ENCODE results near the gene SLC29A3. TPM values are rescaled to one million over a fixed set of nuclear protein-coding genes. Genes with fewer than 3 reads are reported as not detected.
A peak's percentile ranks its signal among the peaks of the same experiment; 100 is the strongest.

Gene SLC29A3
- total and polyA plus RNA-seq, 2 donors (not counting 1 experiment from before 2014, with no cell fraction given), result 0.90 to 2.3 TPM

DNA sequence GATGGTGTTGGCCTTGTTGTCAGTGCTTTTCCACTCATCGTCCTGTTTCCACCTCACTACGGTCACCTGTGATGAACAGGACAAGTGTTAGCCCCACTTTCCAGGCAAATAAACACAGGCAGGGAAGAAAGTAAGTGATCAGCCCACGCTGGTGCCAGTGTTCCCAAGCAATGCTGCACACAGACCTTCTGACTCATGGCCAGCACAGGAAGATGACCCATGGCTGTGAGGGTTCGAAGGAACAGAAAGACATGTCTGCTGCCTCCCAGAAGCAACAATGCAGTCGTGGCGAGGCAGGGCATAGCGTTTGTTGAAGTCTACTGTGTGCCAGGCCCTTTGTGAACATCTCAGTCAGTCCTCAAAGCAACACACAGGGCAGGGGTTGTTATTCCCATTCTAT lies 35.7 kb downstream of the SLC29A3 start:
- no peak overlapping the region for H3K27ac ChIP-seq (ENCODE audit: insufficient read depth, low read length)
- H3K27me3 ChIP-seq (ENCODE audit: control insufficient read depth, insufficient read depth, low read length), result no peaks in the 10 kb centered on the region
- H2AFZ ChIP-seq (ENCODE audit: low read length), result no peak overlapping the region
- no peak overlapping the region for H3K4me2 ChIP-seq (ENCODE audit: extremely low read depth, insufficient read depth, low read length)
- no peak overlapping the region for H3K9ac ChIP-seq (ENCODE audit: insufficient read depth, low read length)
- no peaks in the 10 kb centered on the region for H4K20me1 ChIP-seq (ENCODE audit: control insufficient read depth, extremely low read depth, insufficient read depth, low read length)
- H3K9me3 ChIP-seq (ENCODE audit: control insufficient read depth, insufficient read depth, low read depth, low read length), result no peaks in the 10 kb centered on the region
- H3K4me1 ChIP-seq (ENCODE audit: control insufficient read depth, extremely low read depth, insufficient read depth, low read length), result no peaks in the 10 kb centered on the region
- no peaks in the 10 kb centered on the region for H3K36me3 ChIP-seq (ENCODE audit: control insufficient read depth, insufficient read depth, low read length)
- no peaks in the 10 kb centered on the region for H3K79me2 ChIP-seq (ENCODE audit: control insufficient read depth, insufficient read depth, low read length)
- TF ChIP-seq, protein P1, sequence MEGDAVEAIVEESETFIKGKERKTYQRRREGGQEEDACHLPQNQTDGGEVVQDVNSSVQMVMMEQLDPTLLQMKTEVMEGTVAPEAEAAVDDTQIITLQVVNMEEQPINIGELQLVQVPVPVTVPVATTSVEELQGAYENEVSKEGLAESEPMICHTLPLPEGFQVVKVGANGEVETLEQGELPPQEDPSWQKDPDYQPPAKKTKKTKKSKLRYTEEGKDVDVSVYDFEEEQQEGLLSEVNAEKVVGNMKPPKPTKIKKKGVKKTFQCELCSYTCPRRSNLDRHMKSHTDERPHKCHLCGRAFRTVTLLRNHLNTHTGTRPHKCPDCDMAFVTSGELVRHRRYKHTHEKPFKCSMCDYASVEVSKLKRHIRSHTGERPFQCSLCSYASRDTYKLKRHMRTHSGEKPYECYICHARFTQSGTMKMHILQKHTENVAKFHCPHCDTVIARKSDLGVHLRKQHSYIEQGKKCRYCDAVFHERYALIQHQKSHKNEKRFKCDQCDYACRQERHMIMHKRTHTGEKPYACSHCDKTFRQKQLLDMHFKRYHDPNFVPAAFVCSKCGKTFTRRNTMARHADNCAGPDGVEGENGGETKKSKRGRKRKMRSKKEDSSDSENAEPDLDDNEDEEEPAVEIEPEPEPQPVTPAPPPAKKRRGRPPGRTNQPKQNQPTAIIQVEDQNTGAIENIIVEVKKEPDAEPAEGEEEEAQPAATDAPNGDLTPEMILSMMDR (conservative IDR thresholded peaks at IDR 0.05 in 1 of 2, IDR thresholded peaks at IDR 0.05 in 1 of 2; ENCODE audit: low read depth in 1 of 2, low read length in 2 of 2), result no peak
- no peak for TF ChIP-seq EZH2 (IDR thresholded peaks at IDR 0.05; ENCODE audit: low read length, missing control alignments)
- peak in 1 of 2 donors; percentile 7 for DNase-seq (ENCODE audit: low read depth in 2 of 2)
- H3K4me3 ChIP-seq (replicated peaks in 1 of 4; ENCODE audit: control extremely low read depth in 1 of 4, insufficient read depth in 1 of 4, low read depth in 3 of 4, low read length in 4 of 4), result no peak overlapping the region

DNA sequence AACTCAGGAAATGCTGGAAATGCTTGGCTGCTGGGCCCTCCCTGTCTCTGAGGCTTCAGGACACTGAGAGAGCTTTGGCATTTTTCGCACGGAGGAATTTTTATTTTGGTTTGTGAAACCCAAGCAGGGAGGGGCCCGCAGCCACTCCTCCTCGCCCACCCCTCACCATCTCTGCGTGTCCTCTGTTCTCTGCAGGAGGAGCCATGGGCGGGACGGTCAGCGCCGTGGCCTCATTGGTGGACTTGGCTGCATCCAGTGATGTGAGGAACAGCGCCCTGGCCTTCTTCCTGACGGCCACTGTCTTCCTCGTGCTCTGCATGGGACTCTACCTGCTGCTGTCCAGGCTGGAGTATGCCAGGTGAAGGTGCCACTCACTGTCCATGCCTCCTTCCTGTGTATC lies 36.8 kb downstream of the SLC29A3 start:
- no peaks in the 10 kb centered on the region for H3K9me3 ChIP-seq (ENCODE audit: control insufficient read depth, insufficient read depth, low read depth, low read length)
- no peaks in the 10 kb centered on the region for H3K79me2 ChIP-seq (ENCODE audit: control insufficient read depth, insufficient read depth, low read length)
- no peaks in the 10 kb centered on the region for H3K36me3 ChIP-seq (ENCODE audit: control insufficient read depth, insufficient read depth, low read length)
- H3K9ac ChIP-seq (ENCODE audit: insufficient read depth, low read length), result no peak overlapping the region
- TF ChIP-seq, protein P1 (conservative IDR thresholded peaks at IDR 0.05 in 1 of 2, IDR thresholded peaks at IDR 0.05 in 1 of 2; ENCODE audit: low read depth in 1 of 2, low read length in 2 of 2), result no peak
- TF ChIP-seq EZH2 (IDR thresholded peaks at IDR 0.05; ENCODE audit: low read length, missing control alignments), result no peak
- H3K27ac ChIP-seq (ENCODE audit: insufficient read depth, low read length), result no peak overlapping the region
- H3K27me3 ChIP-seq (ENCODE audit: control insufficient read depth, insufficient read depth, low read length), result no peaks in the 10 kb centered on the region
- H3K4me3 ChIP-seq (replicated peaks in 1 of 4; ENCODE audit: control extremely low read depth in 1 of 4, insufficient read depth in 1 of 4, low read depth in 3 of 4, low read length in 4 of 4), result no peak overlapping the region
- no peaks in the 10 kb centered on the region for H3K4me1 ChIP-seq (ENCODE audit: control insufficient read depth, extremely low read depth, insufficient read depth, low read length)
- H3K4me2 ChIP-seq (ENCODE audit: extremely low read depth, insufficient read depth, low read length), result no peak overlapping the region
- H2AFZ ChIP-seq (ENCODE audit: low read length), result no peak overlapping the region
- no peaks in the 10 kb centered on the region for H4K20me1 ChIP-seq (ENCODE audit: control insufficient read depth, extremely low read depth, insufficient read depth, low read length)
- DNase-seq (ENCODE audit: low read depth in 2 of 2), result no peak

DNA sequence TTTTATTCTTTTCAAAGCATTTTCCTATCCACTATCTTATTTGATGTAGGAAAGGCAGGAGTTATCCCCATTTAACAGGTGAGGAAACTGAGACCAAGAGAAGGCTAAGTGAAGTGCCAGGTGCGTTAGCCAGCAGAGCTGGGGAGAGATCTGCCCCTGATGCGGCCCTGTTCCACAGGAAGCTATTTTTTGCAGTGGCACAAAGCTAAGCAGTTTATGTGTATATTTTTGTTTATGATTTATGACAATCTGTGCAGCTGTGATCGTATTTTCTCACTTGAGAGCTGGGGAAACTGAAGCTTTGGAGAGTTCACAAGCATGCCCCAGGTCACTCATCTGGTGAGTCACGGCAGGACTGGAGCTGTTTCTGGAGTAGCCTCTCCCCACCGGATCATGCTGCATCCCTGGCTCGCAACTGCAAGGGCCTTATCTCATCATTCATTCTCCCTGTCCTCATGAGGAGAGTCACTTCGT lies 38.8 kb downstream of the SLC29A3 start:
- no peaks in the 10 kb centered on the region for H4K20me1 ChIP-seq (ENCODE audit: control insufficient read depth, extremely low read depth, insufficient read depth, low read length)
- H3K79me2 ChIP-seq (ENCODE audit: control insufficient read depth, insufficient read depth, low read length), result no peaks in the 10 kb centered on the region
- no peaks in the 10 kb centered on the region for H3K36me3 ChIP-seq (ENCODE audit: control insufficient read depth, insufficient read depth, low read length)
- DNase-seq (ENCODE audit: low read depth in 2 of 2), result peak; percentile 20 to 71
- H3K4me3 ChIP-seq (replicated peaks in 1 of 4; ENCODE audit: control extremely low read depth in 1 of 4, insufficient read depth in 1 of 4, low read depth in 3 of 4, low read length in 4 of 4), result no peak overlapping the region
- no peak overlapping the region for H3K9ac ChIP-seq (ENCODE audit: insufficient read depth, low read length)
- no peak overlapping the region for H2AFZ ChIP-seq (ENCODE audit: low read length)
- no peaks in the 10 kb centered on the region for H3K4me1 ChIP-seq (ENCODE audit: control insufficient read depth, extremely low read depth, insufficient read depth, low read length)
- no peak overlapping the region for H3K27ac ChIP-seq (ENCODE audit: insufficient read depth, low read length)
- H3K4me2 ChIP-seq (ENCODE audit: extremely low read depth, insufficient read depth, low read length), result no peak overlapping the region
- no peaks in the 10 kb centered on the region for H3K9me3 ChIP-seq (ENCODE audit: control insufficient read depth, insufficient read depth, low read depth, low read length)
- H3K27me3 ChIP-seq (ENCODE audit: control insufficient read depth, insufficient read depth, low read length), result no peaks in the 10 kb centered on the region
- TF ChIP-seq EZH2 (IDR thresholded peaks at IDR 0.05; ENCODE audit: low read length, missing control alignments), result no peak
- TF ChIP-seq, protein P1 (conservative IDR thresholded peaks at IDR 0.05 in 1 of 2, IDR thresholded peaks at IDR 0.05 in 1 of 2; ENCODE audit: low read depth in 1 of 2, low read length in 2 of 2), result no peak
